GM18526 (cell line): ENCODE data around the gene VAMP1.
A peak's percentile ranks its signal among the peaks of the same experiment; 100 is the strongest.

Experiments
- POLR2A ChIP-seq: IDR thresholded peaks from 3 replicates; pipeline ENCODE4 v1.6.1; 2011; ENCODE audit not compliant: insufficient read length; ENCODE audit errors: extremely low read depth

Gene VAMP1

DNA sequence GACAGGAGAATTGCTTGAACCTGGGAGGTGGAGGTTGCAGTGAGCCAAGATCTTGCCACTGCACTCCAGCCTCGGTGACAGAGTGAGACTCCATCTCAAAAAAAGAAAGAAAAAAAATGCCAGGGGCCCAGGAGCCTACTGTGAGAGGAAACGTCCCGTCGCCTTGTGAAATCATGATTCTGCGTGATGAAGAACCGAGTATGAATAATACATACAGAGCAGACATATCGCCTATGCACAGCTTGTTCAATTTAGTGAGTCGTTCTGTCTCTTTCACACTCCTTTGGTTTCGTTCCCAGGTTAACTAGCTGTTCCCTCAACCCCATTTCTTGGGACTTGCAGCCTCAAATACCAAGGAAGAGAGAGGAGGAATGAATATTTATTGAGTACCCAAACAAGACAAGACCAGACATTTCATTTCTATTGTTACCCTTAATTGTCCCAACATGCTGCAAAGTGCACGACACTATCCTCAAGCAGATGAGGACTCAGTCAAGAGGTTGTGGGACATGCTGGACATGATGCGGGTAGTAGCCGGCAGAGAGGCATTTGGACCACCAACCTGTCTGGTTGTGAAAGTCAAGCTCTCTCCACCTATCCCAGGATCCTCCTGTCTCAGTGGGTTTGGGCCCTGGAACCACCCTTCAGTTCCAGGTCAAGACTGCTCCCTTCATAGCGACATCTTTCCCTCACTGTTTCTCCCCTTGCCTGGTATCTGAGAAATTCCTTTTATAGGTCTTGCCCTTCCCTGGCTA lies 34.3 kb downstream of the VAMP1 start:
- no peak for TF ChIP-seq POLR2A

GRCh38 chr12:6434205-6435140 lies 36.0 kb downstream of the VAMP1 start:
- no peak for TF ChIP-seq POLR2A

DNA sequence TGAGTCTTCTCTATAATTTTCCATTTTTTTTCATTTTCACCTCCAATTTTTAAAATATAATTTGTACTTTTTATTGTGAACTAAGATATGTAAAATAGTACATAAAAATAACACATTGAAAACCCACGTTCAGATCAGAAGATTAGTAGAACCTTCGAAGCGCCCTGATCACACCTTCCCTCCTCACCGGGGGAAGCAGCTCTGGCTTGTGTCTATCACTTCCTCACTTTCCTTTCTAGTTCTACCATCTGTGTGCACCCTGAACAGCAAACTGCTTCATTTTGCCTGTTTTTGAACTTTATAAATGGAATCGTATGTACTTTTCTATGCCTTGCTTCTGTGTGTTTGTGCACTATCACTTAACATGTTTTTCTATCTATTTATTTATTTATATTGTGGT lies 37.5 kb downstream of the VAMP1 start:
- no peak for TF ChIP-seq POLR2A

DNA sequence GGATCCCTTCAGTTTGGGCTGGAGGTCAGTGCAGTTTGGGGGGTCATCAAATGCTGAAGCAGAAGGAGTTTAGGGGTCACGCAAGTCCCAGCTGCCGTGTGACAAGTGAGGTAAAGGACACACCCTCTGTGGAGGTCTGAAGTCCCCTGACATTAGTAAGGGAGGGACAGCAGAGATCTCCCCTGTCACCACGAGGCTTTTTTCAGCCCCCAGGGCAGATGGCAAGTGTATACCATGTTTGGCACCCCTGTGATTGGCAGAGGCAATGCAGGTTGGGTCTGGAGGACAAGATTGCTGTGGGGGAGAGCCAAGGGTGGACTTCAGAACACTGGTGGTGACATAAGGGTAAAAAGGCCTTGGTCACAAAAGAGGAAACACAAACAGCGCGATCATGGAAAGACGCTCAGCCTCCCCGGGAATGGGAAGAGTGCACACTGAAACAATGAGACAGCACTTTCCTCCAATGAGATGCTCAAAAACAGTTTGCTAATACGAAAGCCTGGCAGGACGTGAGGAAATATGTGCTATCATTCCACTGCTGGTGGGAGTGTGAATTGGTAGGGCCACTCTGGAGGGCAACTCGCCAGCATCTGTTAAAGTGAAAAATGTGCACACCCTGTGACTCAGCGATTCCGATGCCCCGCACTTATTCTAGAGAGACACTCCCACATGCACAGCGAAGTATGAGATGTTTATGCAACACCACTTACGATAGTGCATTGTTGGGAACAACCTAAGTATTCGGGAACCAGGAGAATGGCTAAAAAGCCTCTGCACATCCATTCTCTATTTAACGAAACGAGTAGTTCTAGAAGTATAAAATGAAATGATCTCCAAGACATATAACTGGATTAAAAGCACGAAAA lies 40.1 kb downstream of the VAMP1 start:
- no peak for TF ChIP-seq POLR2A

- TF ChIP-seq POLR2A, result no peak
Measured at GRCh38 chr12:6428326-6428725, 42.2 kb downstream of the VAMP1 start.

DNA sequence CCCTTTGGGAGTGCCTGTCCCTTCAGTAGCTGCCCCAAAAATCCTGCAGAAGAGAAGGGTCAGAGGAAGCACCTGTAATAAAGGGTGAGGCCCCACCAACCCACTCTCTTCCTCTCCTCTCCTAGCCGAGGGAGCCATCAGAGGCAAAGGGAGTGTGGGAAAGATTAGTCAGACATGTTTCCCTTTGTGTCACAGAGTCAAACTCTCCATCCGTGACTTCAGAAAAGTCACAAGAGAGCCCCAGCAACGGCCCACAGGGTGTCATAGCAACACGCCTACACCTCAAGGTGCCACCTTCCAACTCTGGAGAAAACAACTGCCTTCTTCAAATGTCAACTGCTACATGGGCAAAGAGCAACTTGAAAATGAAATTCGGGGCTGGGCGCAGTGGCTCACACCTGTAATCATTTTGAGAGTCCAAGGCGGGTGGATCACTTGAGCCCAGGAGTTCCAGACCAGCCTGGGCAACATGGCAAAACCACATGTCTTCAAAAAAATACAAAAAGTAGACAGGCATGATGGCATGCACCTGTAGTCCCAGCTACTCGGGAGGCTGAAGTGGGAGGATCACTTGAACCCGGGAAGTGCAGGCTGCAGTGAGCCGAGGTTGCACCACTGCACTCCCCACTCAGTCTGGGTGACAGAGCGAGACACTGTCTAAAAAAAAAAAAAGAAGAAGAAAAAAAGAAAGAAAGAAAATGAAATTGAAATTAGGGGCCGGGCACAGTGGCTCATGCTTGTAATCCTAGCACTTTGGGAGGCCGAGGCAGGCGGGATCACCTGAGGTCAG lies 43.4 kb downstream of the VAMP1 start:
- peak; percentile 24 for TF ChIP-seq POLR2A

GRCh38 chr12:6425590-6426531 lies 44.6 kb downstream of the VAMP1 start:
- TF ChIP-seq POLR2A, result no peak

DNA sequence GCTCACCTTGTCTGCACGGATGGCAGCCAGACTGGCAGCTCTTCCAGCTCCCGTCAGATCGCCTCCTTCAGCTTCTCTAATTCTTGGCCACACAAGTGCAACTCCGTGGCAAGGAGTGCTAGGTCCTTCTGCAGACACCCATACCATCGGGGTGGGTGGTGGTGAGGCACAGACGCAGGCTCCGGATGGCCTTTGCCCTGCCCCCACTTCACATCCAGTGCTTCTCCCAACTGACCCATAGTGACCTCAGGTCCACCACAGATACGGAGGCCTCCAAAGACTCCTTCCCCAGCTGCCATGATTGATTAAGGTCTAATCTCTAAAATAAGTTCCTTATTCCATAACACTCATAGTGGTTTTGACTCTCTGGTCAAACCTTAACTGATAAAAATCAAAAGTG lies 45.6 kb downstream of the VAMP1 start:
- no peak for TF ChIP-seq POLR2A

DNA sequence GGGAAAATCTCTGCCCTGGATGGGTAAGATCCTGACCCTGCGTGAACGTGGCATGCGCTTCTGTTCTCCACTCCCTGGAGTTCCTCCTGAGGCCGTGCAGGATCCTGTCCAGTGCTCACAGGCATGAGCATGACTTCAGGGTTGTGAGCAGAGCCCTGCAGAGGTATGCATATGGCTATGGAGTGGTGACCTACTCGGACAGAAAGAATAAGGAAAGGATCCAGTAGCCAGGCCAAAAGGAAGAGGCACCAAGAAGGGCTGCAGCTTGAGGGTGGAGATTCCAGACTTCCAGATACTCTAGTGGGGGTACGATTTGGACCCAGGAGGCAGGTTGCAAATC lies 46.5 kb downstream of the VAMP1 start:
- TF ChIP-seq POLR2A, result no peak

DNA sequence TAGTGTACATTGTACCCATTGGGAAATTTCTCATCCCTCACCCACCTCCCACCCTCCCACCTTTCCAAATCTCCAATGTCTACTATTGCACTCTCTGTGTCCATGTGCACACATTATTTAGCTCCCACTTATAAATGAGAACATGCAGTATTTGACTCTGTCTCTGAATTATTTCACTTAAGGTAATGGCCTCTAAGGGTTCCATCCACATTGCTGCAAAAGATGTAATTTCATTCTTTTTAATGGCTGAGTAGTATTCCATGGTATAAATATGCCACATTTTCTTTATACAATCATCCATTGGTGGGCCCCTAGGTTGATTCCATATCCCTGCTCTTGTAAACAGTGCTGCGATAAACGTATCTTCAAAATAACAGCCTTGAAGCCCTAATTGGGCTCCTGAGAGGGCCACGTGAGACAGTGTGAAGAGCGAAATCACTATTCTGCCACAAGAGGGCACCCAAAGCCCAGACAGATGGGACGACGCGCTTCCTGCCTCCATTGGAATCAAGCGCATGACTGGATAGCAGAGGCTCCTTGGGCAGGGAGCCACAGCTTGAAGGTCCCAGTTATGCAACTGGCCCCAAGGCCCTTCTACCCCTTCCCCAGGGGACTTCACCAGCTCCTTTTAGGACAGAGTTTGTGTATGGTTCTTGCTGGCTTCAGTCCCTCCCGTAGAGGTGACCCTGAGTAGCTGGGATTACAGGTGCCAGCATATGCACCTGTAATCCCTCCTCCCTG lies 47.0 kb downstream of the VAMP1 start:
- no peak for TF ChIP-seq POLR2A

- TF ChIP-seq POLR2A, result no peak
Measured at GRCh38 chr12:6420364-6420763, 50.1 kb downstream of the VAMP1 start.

DNA sequence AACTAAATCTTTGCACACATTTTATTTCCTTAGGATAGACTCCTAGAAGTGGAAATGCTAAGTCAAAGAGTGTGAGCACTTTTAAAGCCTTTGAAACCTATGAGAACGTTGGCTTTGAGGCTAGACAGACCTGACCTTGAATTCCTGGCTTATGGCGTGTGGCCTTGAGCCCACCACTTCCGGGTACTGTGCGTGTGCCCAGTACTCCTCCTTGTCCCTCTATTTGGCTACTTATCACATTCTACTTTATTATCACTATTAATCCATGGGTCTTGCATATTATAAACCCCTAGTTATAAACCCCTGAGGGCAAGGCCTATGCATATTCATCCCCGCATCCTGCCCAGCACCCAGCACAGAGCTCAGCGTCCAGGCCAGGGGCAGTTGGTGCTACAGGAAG lies 51.7 kb downstream of the VAMP1 start:
- TF ChIP-seq POLR2A, result no peak

GRCh38 chr12:6416596-6416995 lies 53.9 kb downstream of the VAMP1 start:
- TF ChIP-seq POLR2A, result no peak
